WTC11 (cell line): ENCODE data around the gene WDR27. TPM values are rescaled to one million over a fixed set of nuclear protein-coding genes. Genes with fewer than 3 reads are reported as not detected.

Source experiments
- ATAC-seq: fragments of 200-7000 bp; cut with Tn5 transposase; 2 replicates; pipeline ENCODE4 v1.10.0; 2021; ENCODE audit warnings: mild to moderate bottlenecking, moderate library complexity
- CTCF ChIA-PET: fragments of 300-600 bp; sonication (Branson Sonifier 250); formaldehyde crosslinking; loops from one replicate; lab custom pipeline; 2021; ENCODE audit warnings: antibody characterized with exemption; lab: Charles Lee
- POLR2A ChIA-PET: fragments of 350-600 bp; sonication (Branson Sonifier 250); formaldehyde crosslinking; loops from one replicate; lab custom pipeline; 2021; ENCODE audit warnings: antibody characterized with exemption; lab: Charles Lee
- DNase-seq: peaks from one replicate; pipeline ENCODE4 v3.0.0; 2021; ENCODE audit warnings: low spot score
- H3K27ac Mint-ChIP-seq: 2 replicates; pipeline ENCODE4 v1.8.0; 2021; ENCODE audit warnings: mixed read lengths
- H3K27me3 Mint-ChIP-seq: 2 replicates; pipeline ENCODE4 v1.8.0; 2021; ENCODE audit warnings: low read depth, mild to moderate bottlenecking, moderate library complexity, mixed read lengths
- H3K36me3 Mint-ChIP-seq: 2 replicates; pipeline ENCODE4 v1.8.0; 2021; ENCODE audit warnings: mixed read lengths
- H3K4me1 Mint-ChIP-seq: 2 replicates; pipeline ENCODE4 v1.8.0; 2022; ENCODE audit warnings: mixed read lengths
- H3K4me3 Mint-ChIP-seq: 2 replicates; pipeline ENCODE4 v1.8.0; 2021; ENCODE audit warnings: mild to moderate bottlenecking, moderate library complexity, mixed read lengths
- H3K9me3 Mint-ChIP-seq: 2 replicates; pipeline ENCODE4 v1.8.0; 2021; ENCODE audit warnings: mixed read lengths
- CBFB ChIP-seq: sonication (generic); formaldehyde crosslinking; IDR thresholded peaks from 2 replicates; pipeline ENCODE4 v1.8.1; 2022; ENCODE audit warnings: mild to moderate bottlenecking, low read depth, missing genetic modification reagents
- MLX ChIP-seq: sonication (generic); formaldehyde crosslinking; IDR thresholded peaks from 2 replicates; pipeline ENCODE4 v1.8.1; 2023; ENCODE audit warnings: mild to moderate bottlenecking, missing genetic modification reagents, moderate library complexity
- STAT6 ChIP-seq: sonication (generic); formaldehyde crosslinking; conservative IDR thresholded peaks from 2 replicates; pipeline ENCODE4 v1.8.1; 2023; ENCODE audit warnings: mild to moderate bottlenecking, low read depth, missing genetic modification reagents, moderate library complexity
- TCF7 ChIP-seq: sonication (generic); formaldehyde crosslinking; IDR thresholded peaks from 2 replicates; pipeline ENCODE4 v1.8.0; 2022; ENCODE audit warnings: mild to moderate bottlenecking, low read depth, missing genetic modification reagents, moderate library complexity
- USF2 ChIP-seq: sonication (generic); formaldehyde crosslinking; IDR thresholded peaks from 2 replicates; pipeline ENCODE4 v1.8.1; 2023; ENCODE audit warnings: mild to moderate bottlenecking, missing genetic modification reagents, moderate library complexity
- ZBTB43 ChIP-seq: sonication (generic); formaldehyde crosslinking; IDR thresholded peaks from 2 replicates; pipeline ENCODE4 v1.8.1; 2023; ENCODE audit warnings: mild to moderate bottlenecking, missing genetic modification reagents
- ZNF138 ChIP-seq: sonication (generic); formaldehyde crosslinking; conservative IDR thresholded peaks from 2 replicates; pipeline ENCODE4 v1.8.1; 2022; ENCODE audit warnings: mild to moderate bottlenecking, moderate library complexity, missing genetic modification reagents
- ZNF281 ChIP-seq: sonication (generic); formaldehyde crosslinking; IDR thresholded peaks from 2 replicates; pipeline ENCODE4 v1.8.0; 2023; ENCODE audit warnings: mild to moderate bottlenecking, missing genetic modification reagents
- total RNA-seq: library from RNA; stranded (reverse); gene quantifications from 3 replicates; pipeline ENCODE4 v1.2.3, GENCODE V29; 2021

WDR27 gene
- total RNA-seq, 1 experiment from 2014 or later: 126 TPM

- no peak for TF ChIP-seq STAT6 (CRISPR knock-in tag)
These were observed 162.5 kb downstream of the WDR27 start (continued) for GRCh38 chr6:169539176-169539897.

- no peak for DNase-seq
- POLR2A ChIA-PET: no interaction called here
- H3K27ac Mint-ChIP-seq: no peak overlapping the region
These were observed 165.2 kb downstream of the WDR27 start for GRCh38 chr6:169536446-169537170.

More at GRCh38 chr6:169536446-169537170, 165.2 kb downstream of the WDR27 start:
- H3K4me1 Mint-ChIP-seq: no peaks in the 10 kb centered on the region
- no peak overlapping the region for H3K4me3 Mint-ChIP-seq
- TF ChIP-seq ZNF281: no peak
- no peak for TF ChIP-seq TCF7
- TF ChIP-seq CBFB: no peak
- TF ChIP-seq USF2: no peak
- no peak for TF ChIP-seq MLX (CRISPR knock-in tag)
- TF ChIP-seq ZNF138 (CRISPR knock-in tag): no peak
- no peak for TF ChIP-seq ZBTB43
- H3K9me3 Mint-ChIP-seq: peaks cover 48% of the 10 kb centered on the region
- H3K36me3 Mint-ChIP-seq: peaks cover 40% of the 10 kb centered on the region
- H3K27me3 Mint-ChIP-seq: no peaks in the 10 kb centered on the region
- CTCF ChIA-PET: no interaction called here
- no peak for ATAC-seq
